Loucy (cell line): ENCODE results near the gene VDAC2.

Experiments used
- EZH2phosphoT487 ChIP-seq: fragments of 200-600 bp; IDR thresholded peaks from 2 replicates; pipeline ENCODE4 v1.6.1; 2018; ENCODE audit warnings: antibody characterized with exemption, mild to moderate bottlenecking, moderate library complexity, borderline replicate concordance
- TF ChIP-seq, protein P1 (sequence below): fragments of 200-600 bp; sonication (generic); conservative IDR thresholded peaks from 2 replicates; pipeline ENCODE4 v1.5.1; 2014; ENCODE audit warnings: mild to moderate bottlenecking, antibody characterized with exemption, low read length

DNA sequence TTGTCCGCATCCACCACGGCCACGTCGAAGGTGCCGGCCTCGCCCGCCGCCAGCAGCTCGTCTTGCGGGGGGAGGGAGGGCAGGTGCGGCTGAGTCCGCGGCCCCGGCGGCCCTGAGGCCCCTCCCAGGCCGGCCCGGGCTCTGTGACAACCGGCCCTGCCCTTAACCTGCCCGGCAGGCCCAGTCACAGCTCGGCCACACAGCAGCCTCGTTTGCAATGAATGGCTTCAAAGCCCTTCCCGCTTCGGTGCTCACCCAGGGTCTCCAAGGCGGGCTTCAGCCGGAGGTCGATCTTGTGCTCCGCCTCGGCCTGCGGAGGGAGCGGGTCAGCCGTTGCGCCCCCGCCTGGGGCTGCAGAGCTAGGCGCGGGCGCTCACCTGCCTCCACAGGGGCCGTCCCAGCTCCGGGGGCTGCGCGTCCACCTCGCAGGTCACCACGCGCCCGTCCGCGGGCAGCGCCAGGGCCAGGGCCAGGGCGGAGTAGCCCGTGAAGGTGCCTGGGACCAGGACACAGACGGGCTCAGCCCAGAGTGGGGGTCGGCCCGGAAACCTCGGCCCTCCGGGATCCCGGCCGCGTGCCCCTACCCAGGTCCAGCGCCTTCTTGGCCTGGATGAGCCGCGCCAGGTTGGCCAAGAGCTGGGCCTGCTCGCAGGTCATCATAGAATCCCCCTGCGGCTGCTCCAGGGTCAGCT, 24.2 kb downstream of the VDAC2 start:
- TF ChIP-seq, protein P1, sequence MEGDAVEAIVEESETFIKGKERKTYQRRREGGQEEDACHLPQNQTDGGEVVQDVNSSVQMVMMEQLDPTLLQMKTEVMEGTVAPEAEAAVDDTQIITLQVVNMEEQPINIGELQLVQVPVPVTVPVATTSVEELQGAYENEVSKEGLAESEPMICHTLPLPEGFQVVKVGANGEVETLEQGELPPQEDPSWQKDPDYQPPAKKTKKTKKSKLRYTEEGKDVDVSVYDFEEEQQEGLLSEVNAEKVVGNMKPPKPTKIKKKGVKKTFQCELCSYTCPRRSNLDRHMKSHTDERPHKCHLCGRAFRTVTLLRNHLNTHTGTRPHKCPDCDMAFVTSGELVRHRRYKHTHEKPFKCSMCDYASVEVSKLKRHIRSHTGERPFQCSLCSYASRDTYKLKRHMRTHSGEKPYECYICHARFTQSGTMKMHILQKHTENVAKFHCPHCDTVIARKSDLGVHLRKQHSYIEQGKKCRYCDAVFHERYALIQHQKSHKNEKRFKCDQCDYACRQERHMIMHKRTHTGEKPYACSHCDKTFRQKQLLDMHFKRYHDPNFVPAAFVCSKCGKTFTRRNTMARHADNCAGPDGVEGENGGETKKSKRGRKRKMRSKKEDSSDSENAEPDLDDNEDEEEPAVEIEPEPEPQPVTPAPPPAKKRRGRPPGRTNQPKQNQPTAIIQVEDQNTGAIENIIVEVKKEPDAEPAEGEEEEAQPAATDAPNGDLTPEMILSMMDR = no peak
- TF ChIP-seq EZH2phosphoT487 = no peak
